ENCODE results near the gene PPP2R2B.

The PPP2R2B gene

DNA sequence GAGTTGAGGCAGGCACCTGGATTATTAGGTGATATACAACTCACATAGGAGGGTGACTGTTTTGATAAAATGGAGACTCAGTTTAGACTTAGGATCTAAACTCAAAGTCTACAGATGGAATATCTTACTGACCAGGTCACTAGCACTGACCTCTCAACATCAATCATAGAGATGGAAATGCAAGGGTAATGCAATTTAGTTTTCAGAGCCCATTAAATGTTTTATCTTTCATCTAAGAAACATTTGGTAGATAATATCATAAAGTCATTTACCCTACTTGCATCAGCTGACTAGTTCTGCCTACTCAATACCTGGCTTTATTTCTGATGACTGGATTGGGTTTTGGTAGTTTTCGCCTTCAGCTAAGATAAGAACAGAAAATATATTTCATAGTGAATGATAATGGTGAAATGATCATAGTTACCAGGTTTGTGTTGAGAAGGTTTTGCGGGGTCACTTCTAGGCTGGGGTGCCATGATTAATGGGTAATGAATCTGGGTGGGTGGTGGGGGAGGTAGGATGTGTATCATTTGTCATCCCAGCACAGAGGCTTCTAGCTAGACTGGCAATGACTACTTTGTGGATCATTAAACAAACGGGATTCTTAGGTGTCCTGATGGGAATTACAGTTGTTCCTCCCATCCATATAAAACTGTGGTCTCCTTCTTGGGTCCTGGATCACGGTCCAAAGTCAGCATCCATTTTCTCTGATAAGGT, 173.4 kb downstream of the PPP2R2B start:
- no peak for TF ChIP-seq MAX (IDR thresholded peaks at IDR 0.05)
- no peak for TF ChIP-seq CEBPB (IDR thresholded peaks at IDR 0.05)
- no peak for TF ChIP-seq TEAD4 (IDR thresholded peaks at IDR 0.05)
- no peak for TF ChIP-seq REST (IDR thresholded peaks at IDR 0.05; ENCODE audit: low read depth)
- TF ChIP-seq FOXM1 (IDR thresholded peaks at IDR 0.05; ENCODE audit: borderline replicate concordance, low read depth) = no peak
- no peak for TF ChIP-seq TAF1 (IDR thresholded peaks at IDR 0.05; ENCODE audit: low read depth)
- no peak for TF ChIP-seq RAD21 (IDR thresholded peaks at IDR 0.05; ENCODE audit: low read depth)

GRCh38 chr5:146703899-146704298, 174.7 kb downstream of the PPP2R2B start:
- TF ChIP-seq NFIC (IDR thresholded peaks at IDR 0.05) (no peak), RAD21 (IDR thresholded peaks at IDR 0.05; ENCODE audit: low read depth) (no peak), TAF1 (IDR thresholded peaks at IDR 0.05; ENCODE audit: low read depth) (no peak), MAX (IDR thresholded peaks at IDR 0.05) (no peak), EP300 (IDR thresholded peaks at IDR 0.05; ENCODE audit: borderline replicate concordance) (no peak), TEAD4 (IDR thresholded peaks at IDR 0.05) (no peak), ZBTB7A (IDR thresholded peaks at IDR 0.05; ENCODE audit: low read depth) (no peak)

- TF ChIP-seq REST (IDR thresholded peaks at IDR 0.05; ENCODE audit: low read depth) = no peak
- no peak for TF ChIP-seq MAX (IDR thresholded peaks at IDR 0.05)
- TF ChIP-seq TEAD4 (IDR thresholded peaks at IDR 0.05) = no peak
- TF ChIP-seq, protein P1, sequence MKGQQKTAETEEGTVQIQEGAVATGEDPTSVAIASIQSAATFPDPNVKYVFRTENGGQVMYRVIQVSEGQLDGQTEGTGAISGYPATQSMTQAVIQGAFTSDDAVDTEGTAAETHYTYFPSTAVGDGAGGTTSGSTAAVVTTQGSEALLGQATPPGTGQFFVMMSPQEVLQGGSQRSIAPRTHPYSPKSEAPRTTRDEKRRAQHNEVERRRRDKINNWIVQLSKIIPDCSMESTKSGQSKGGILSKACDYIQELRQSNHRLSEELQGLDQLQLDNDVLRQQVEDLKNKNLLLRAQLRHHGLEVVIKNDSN (IDR thresholded peaks at IDR 0.05) = no peak
- TF ChIP-seq CREB1 (IDR thresholded peaks at IDR 0.05; ENCODE audit: low read depth) = no peak
- no peak for TF ChIP-seq TCF12 (IDR thresholded peaks at IDR 0.05; ENCODE audit: low read depth)
- TF ChIP-seq TAF1 (IDR thresholded peaks at IDR 0.05; ENCODE audit: low read depth) = no peak
- no peak for TF ChIP-seq CEBPB (IDR thresholded peaks at IDR 0.05)
- no peak for TF ChIP-seq RAD21 (IDR thresholded peaks at IDR 0.05; ENCODE audit: low read depth)
- no peak for TF ChIP-seq NFIC (IDR thresholded peaks at IDR 0.05)
- TF ChIP-seq ZBTB7A (IDR thresholded peaks at IDR 0.05; ENCODE audit: low read depth) = no peak
- no peak for TF ChIP-seq EGR1 (IDR thresholded peaks at IDR 0.05)
- no peak for TF ChIP-seq YY1 (IDR thresholded peaks at IDR 0.05; ENCODE audit: low read depth)
- TF ChIP-seq EP300 (IDR thresholded peaks at IDR 0.05; ENCODE audit: borderline replicate concordance) = no peak
These were observed 175.1 kb downstream of the PPP2R2B start for GRCh38 chr5:146703499-146703898.

GRCh38 chr5:146699664-146700418, 178.7 kb downstream of the PPP2R2B start:
- TF ChIP-seq CREB1 (IDR thresholded peaks at IDR 0.05; ENCODE audit: low read depth) = no peak
- TF ChIP-seq EP300 (IDR thresholded peaks at IDR 0.05; ENCODE audit: borderline replicate concordance) = no peak
- TF ChIP-seq MAX (IDR thresholded peaks at IDR 0.05) = no peak
- no peak for TF ChIP-seq EGR1 (IDR thresholded peaks at IDR 0.05)
- TF ChIP-seq FOXM1 (IDR thresholded peaks at IDR 0.05; ENCODE audit: borderline replicate concordance, low read depth) = no peak
- no peak for TF ChIP-seq YY1 (IDR thresholded peaks at IDR 0.05; ENCODE audit: low read depth)
- TF ChIP-seq REST (IDR thresholded peaks at IDR 0.05; ENCODE audit: low read depth) = no peak
- no peak for TF ChIP-seq TCF12 (IDR thresholded peaks at IDR 0.05; ENCODE audit: low read depth)
- no peak for TF ChIP-seq TEAD4 (IDR thresholded peaks at IDR 0.05)
- TF ChIP-seq CEBPB (IDR thresholded peaks at IDR 0.05) = no peak
